Neural cell (in vitro differentiated cells): ENCODE data around the gene COG5. TPM values are rescaled to one million over a fixed set of nuclear protein-coding genes. Genes with fewer than 3 reads are reported as not detected.

Source experiments
- H2AFZ ChIP-seq: fragments of 200-600, 300-800 bp; sonication (generic), shearing (Covaris generic); 2 replicates; pipeline ENCODE4 v1.6.0; 2014; ENCODE audit warnings: low read depth, mild to moderate bottlenecking, antibody characterized with exemption, low read length, moderate library complexity
- H3F3A ChIP-seq: fragments of 200-600 bp; shearing (Covaris generic); 2 replicates; pipeline ENCODE4 v1.6.1; 2016; ENCODE audit warnings: mild to moderate bottlenecking, moderate library complexity, mixed read lengths, antibody characterized with exemption, low read length; ENCODE audit not compliant: insufficient read depth, poor library complexity, severe bottlenecking
- H3K27ac ChIP-seq: fragments of 200-600, 300-800 bp; sonication (generic), shearing (Covaris generic); 2 replicates; pipeline ENCODE4 v1.5.1; 2014; ENCODE audit warnings: mild to moderate bottlenecking, low read length, moderate library complexity
- H3K27me3 ChIP-seq: fragments of 300-800, 200-600 bp; sonication (generic), shearing (Covaris generic); 2 replicates; pipeline ENCODE4 v1.6.0; 2014; ENCODE audit warnings: mild to moderate bottlenecking, low read depth, low read length, moderate library complexity; ENCODE audit not compliant: insufficient read depth
- H3K36me3 ChIP-seq: fragments of 300-800, 200-600 bp; sonication (generic), shearing (Covaris generic); 2 replicates; pipeline ENCODE4 v1.5.1; 2014; ENCODE audit warnings: mild to moderate bottlenecking, antibody characterized with exemption, low read length, moderate library complexity; ENCODE audit not compliant: insufficient read depth
- H3K4me2 ChIP-seq: fragments of 300-800, 200-600 bp; sonication (generic), shearing (Covaris generic); 2 replicates; pipeline ENCODE4 v1.6.0; 2014; ENCODE audit warnings: mild to moderate bottlenecking, low read length
- H3K4me3 ChIP-seq: fragments of 300-800, 200-600 bp; sonication (generic), shearing (Covaris generic); 2 replicates; pipeline ENCODE4 v1.5.1; 2014; ENCODE audit warnings: mild to moderate bottlenecking, low read length, moderate library complexity
- H3K79me2 ChIP-seq: fragments of 200-600 bp; shearing (Covaris generic); replicated peaks from 2 replicates; pipeline ENCODE4 v1.6.0; 2014; ENCODE audit warnings: mild to moderate bottlenecking, low read length, moderate library complexity; ENCODE audit not compliant: insufficient read depth
- H3K9ac ChIP-seq: fragments of 300-800, 200-600 bp; sonication (generic), shearing (Covaris generic); 2 replicates; pipeline ENCODE4 v1.6.1; 2016; ENCODE audit warnings: mild to moderate bottlenecking, low read length, mixed read lengths
- H3K9me2 ChIP-seq: fragments of 200-600 bp; shearing (Covaris generic); 2 replicates; pipeline ENCODE4 v1.6.1; 2016; ENCODE audit warnings: mild to moderate bottlenecking, low read length, mixed read lengths; ENCODE audit not compliant: insufficient read depth
- H3K9me3 ChIP-seq: fragments of 200-600, 300-800 bp; sonication (generic), shearing (Covaris generic); 2 replicates; pipeline ENCODE4 v1.6.1; 2016; ENCODE audit warnings: mild to moderate bottlenecking, mixed run types, low read length, moderate library complexity, mixed read lengths
- H4K20me1 ChIP-seq: fragments of 200-600 bp; shearing (Covaris generic); 2 replicates; pipeline ENCODE4 v1.6.1; 2016; ENCODE audit warnings: mild to moderate bottlenecking, mixed run types; ENCODE audit not compliant: insufficient read depth
- EP300 ChIP-seq: fragments of 450-650 bp; conservative IDR thresholded peaks from 2 replicates; pipeline ENCODE4 v1.6.1; 2014; ENCODE audit warnings: antibody characterized with exemption, mild to moderate bottlenecking, moderate library complexity; ENCODE audit not compliant: poor library complexity, severe bottlenecking
- EZH2 ChIP-seq: fragments of 200-600, 300-800 bp; shearing (Covaris generic), sonication (generic); IDR thresholded peaks from 2 replicates; pipeline ENCODE4 v1.6.1; 2014; ENCODE audit warnings: antibody characterized with exemption, low read length, borderline replicate concordance, mild to moderate bottlenecking; ENCODE audit not compliant: insufficient read depth, poor library complexity, severe bottlenecking
- MXI1 ChIP-seq: fragments of 450-650 bp; conservative IDR thresholded peaks from 2 replicates; pipeline ENCODE4 v1.6.1; 2014; ENCODE audit warnings: antibody characterized with exemption, mild to moderate bottlenecking; ENCODE audit not compliant: poor library complexity, severe bottlenecking
- POLR2AphosphoS5 ChIP-seq: IDR thresholded peaks from 2 replicates; pipeline ENCODE4 v1.6.1; 2012
- RAD21 ChIP-seq: fragments of 450-650 bp; conservative IDR thresholded peaks from 2 replicates; pipeline ENCODE4 v1.6.1; 2014; ENCODE audit warnings: antibody characterized with exemption, mild to moderate bottlenecking, moderate library complexity
- REST ChIP-seq: IDR thresholded peaks from 2 replicates; pipeline ENCODE4 v1.6.1; 2012; ENCODE audit warnings: borderline replicate concordance
- SMC3 ChIP-seq: fragments of 450-650 bp; conservative IDR thresholded peaks from 2 replicates; pipeline ENCODE4 v1.6.1; 2014; ENCODE audit warnings: antibody characterized with exemption, mild to moderate bottlenecking, moderate library complexity; ENCODE audit not compliant: poor library complexity
- TAF1 ChIP-seq: IDR thresholded peaks from 2 replicates; pipeline ENCODE4 v1.6.1; 2012; ENCODE audit warnings: low read depth
- polyA plus RNA-seq: library from polyadenylated mRNA; depleted of rRNA; stranded (reverse); fragments of >200 nt; gene quantifications from 2 replicates; pipeline ENCODE4 v1.2.3, GENCODE V29; 2014
- TF ChIP-seq, protein P1 (sequence below): fragments of 450-650 bp; IDR thresholded peaks from 2 replicates; pipeline ENCODE4 v1.5.1; 2014; ENCODE audit warnings: antibody characterized with exemption, mild to moderate bottlenecking, moderate library complexity; ENCODE audit not compliant: poor library complexity, severe bottlenecking

Gene COG5
- polyA plus RNA-seq, 1 donor from 2014 or later: 13.3 TPM

- H3K36me3 ChIP-seq: peaks cover 12% of the 10 kb centered on the region
- no peak overlapping the region for H2AFZ ChIP-seq
- H4K20me1 ChIP-seq: no peaks in the 10 kb centered on the region
- no peak overlapping the region for H3K9ac ChIP-seq
- no peaks in the 10 kb centered on the region for H3K9me2 ChIP-seq
- no peaks in the 10 kb centered on the region for H3F3A ChIP-seq
- no peak overlapping the region for H3K27ac ChIP-seq
- H3K27me3 ChIP-seq: no peaks in the 10 kb centered on the region
- H3K4me3 ChIP-seq: no peak overlapping the region
- no peaks in the 10 kb centered on the region for H3K9me3 ChIP-seq
- TF ChIP-seq, protein P1, sequence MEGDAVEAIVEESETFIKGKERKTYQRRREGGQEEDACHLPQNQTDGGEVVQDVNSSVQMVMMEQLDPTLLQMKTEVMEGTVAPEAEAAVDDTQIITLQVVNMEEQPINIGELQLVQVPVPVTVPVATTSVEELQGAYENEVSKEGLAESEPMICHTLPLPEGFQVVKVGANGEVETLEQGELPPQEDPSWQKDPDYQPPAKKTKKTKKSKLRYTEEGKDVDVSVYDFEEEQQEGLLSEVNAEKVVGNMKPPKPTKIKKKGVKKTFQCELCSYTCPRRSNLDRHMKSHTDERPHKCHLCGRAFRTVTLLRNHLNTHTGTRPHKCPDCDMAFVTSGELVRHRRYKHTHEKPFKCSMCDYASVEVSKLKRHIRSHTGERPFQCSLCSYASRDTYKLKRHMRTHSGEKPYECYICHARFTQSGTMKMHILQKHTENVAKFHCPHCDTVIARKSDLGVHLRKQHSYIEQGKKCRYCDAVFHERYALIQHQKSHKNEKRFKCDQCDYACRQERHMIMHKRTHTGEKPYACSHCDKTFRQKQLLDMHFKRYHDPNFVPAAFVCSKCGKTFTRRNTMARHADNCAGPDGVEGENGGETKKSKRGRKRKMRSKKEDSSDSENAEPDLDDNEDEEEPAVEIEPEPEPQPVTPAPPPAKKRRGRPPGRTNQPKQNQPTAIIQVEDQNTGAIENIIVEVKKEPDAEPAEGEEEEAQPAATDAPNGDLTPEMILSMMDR: no peak
- no peak for TF ChIP-seq POLR2AphosphoS5
- TF ChIP-seq EP300: no peak
- TF ChIP-seq MXI1: no peak
- no peak for TF ChIP-seq SMC3
- H3K4me2 ChIP-seq: no peak overlapping the region
- H3K79me2 ChIP-seq: peaks cover 27% of the 10 kb centered on the region
Measured at GRCh38 chr7:107180378-107180777, 383.3 kb downstream of the COG5 start.

- Histone ChIP-seq H3K9ac (no peak overlapping the region), H3K4me3 (no peak overlapping the region), H2AFZ (no peak overlapping the region), H3K27me3 (no peaks in the 10 kb centered on the region), H3F3A (no peaks in the 10 kb centered on the region), H3K79me2 (peaks cover 35% of the 10 kb centered on the region), H3K9me3 (no peaks in the 10 kb centered on the region), H3K4me2 (no peak overlapping the region), H4K20me1 (no peaks in the 10 kb centered on the region), H3K27ac (no peak overlapping the region), H3K9me2 (no peaks in the 10 kb centered on the region), H3K36me3 (peaks cover 12% of the 10 kb centered on the region)
- TF ChIP-seq EP300: no peak
- no peak for TF ChIP-seq SMC3
- no peak for TF ChIP-seq RAD21
- TF ChIP-seq MXI1: no peak
- TF ChIP-seq, protein P1: no peak
- TF ChIP-seq EZH2: no peak
- no peak for TF ChIP-seq TAF1
- no peak for TF ChIP-seq POLR2AphosphoS5
- TF ChIP-seq REST: no peak
Measured at GRCh38 chr7:107179326-107180164, 384.2 kb downstream of the COG5 start.
